SK-N-SH (cell line): ENCODE measurements around the gene CDH4. TPM values are rescaled to one million over a fixed set of nuclear protein-coding genes. Genes with fewer than 3 reads are reported as not detected.

Experiments
- CTCF ChIA-PET: fragments of 300-600, 350-600 bp; formaldehyde crosslinking; extraction: SDS; loops from one replicate; lab custom pipeline; 2021; lab: Yijun Ruan, JAX
- POLR2A ChIA-PET: fragments of 350-600 bp; sonication (Branson Sonifier 250); formaldehyde crosslinking; extraction: SDS; loops from one replicate; lab custom pipeline; 2020; ENCODE audit warnings: antibody characterized with exemption, inconsistent platforms; lab: Yijun Ruan, JAX
- DNase-seq: peaks from one replicate; pipeline ENCODE4 v3.0.0; 2012
- H2AFZ ChIP-seq: fragments of 200-600 bp; sonication (generic); 2 replicates; pipeline ENCODE4 v1.8.1; 2016; ENCODE audit warnings: antibody characterized with exemption, mild to moderate bottlenecking, low read depth
- H3F3A ChIP-seq: fragments of 200-600 bp; sonication (generic); replicated peaks from 2 replicates; pipeline ENCODE3; 2016; ENCODE audit warnings: antibody characterized with exemption, mild to moderate bottlenecking; ENCODE audit not compliant: insufficient read depth
- H3K27ac ChIP-seq, 2 experiments: fragments of 200-500 bp in 1 of 2; fragments of 200-600 bp in 1 of 2; sonication (Bioruptor generic) in 1 of 2; sonication (generic), shearing (Covaris generic) in 1 of 2; 2 replicates each; pipeline versions ENCODE4 v1.5.1 to v1.6.1; 2014 to 2016; ENCODE audit warnings: low read depth in 2 of 2, inconsistent platforms in 1 of 2, low read length in 1 of 2, mild to moderate bottlenecking in 1 of 2, mixed read lengths in 1 of 2
- H3K27me3 ChIP-seq: fragments of 200-600 bp; sonication (generic), shearing (Covaris generic); 2 replicates; pipeline ENCODE4 v1.6.1; 2016; ENCODE audit warnings: mixed run types; ENCODE audit not compliant: insufficient read depth
- H3K36me3 ChIP-seq, 2 experiments: fragments of 200-500 bp in 1 of 2; fragments of 200-600 bp in 1 of 2; sonication (Bioruptor generic) in 1 of 2; sonication (generic) in 1 of 2; replicated peaks in 1 of 2; 2 replicates each; pipeline versions ENCODE3 to v1.5.1; 2014 to 2016; ENCODE audit warnings: low read length in 1 of 2, mild to moderate bottlenecking in 1 of 2; ENCODE audit not compliant: insufficient read depth in 2 of 2, control insufficient read depth in 1 of 2
- H3K4me1 ChIP-seq, 2 experiments: fragments of 200-500 bp in 1 of 2; fragments of 200-600 bp in 1 of 2; sonication (Bioruptor generic) in 1 of 2; sonication (generic), shearing (Covaris generic) in 1 of 2; 2 replicates each; pipeline versions ENCODE4 v1.5.1 to v1.6.1; 2014 to 2016; ENCODE audit warnings: low read depth in 1 of 2, low read length in 1 of 2, mixed run types in 1 of 2; ENCODE audit not compliant: insufficient read depth in 2 of 2, control insufficient read depth in 1 of 2
- H3K4me2 ChIP-seq: fragments of 200-600 bp; sonication (generic), shearing (Covaris generic); 2 replicates; pipeline ENCODE4 v1.6.1; 2017; ENCODE audit warnings: mixed run types
- H3K4me3 ChIP-seq, 2 experiments: fragments of 200-500 bp in 1 of 2; fragments of 200-600 bp in 1 of 2; sonication (Bioruptor generic) in 1 of 2; sonication (generic), shearing (Covaris generic) in 1 of 2; 2 replicates each; pipeline versions ENCODE4 v1.5.1 to v1.8.1; 2014 to 2016; ENCODE audit warnings: low read depth in 2 of 2, inconsistent platforms in 1 of 2, low read length in 1 of 2, mild to moderate bottlenecking in 1 of 2, mixed read lengths in 1 of 2, moderate library complexity in 1 of 2
- H3K79me2 ChIP-seq: fragments of 200-600 bp; sonication (generic); 2 replicates; pipeline ENCODE4 v1.8.1; 2017; ENCODE audit warnings: mild to moderate bottlenecking; ENCODE audit not compliant: insufficient read depth
- H3K9ac ChIP-seq: fragments of 200-600 bp; sonication (generic); 2 replicates; pipeline ENCODE4 v1.6.1; 2017; ENCODE audit warnings: mixed run types
- H3K9me2 ChIP-seq: fragments of 200-600 bp; sonication (generic); 2 replicates; pipeline ENCODE4 v1.6.1; 2017; ENCODE audit warnings: mixed run types
- H3K9me3 ChIP-seq: fragments of 200-600 bp; sonication (generic); 2 replicates; pipeline ENCODE4 v1.6.1; 2017; ENCODE audit warnings: mixed run types, mild to moderate bottlenecking, moderate library complexity
- H4K20me1 ChIP-seq: fragments of 200-600 bp; sonication (generic); 2 replicates; pipeline ENCODE4 v1.6.1; 2017; ENCODE audit warnings: mild to moderate bottlenecking, mixed run types; ENCODE audit not compliant: insufficient read depth
- FOXJ3 ChIP-seq: sonication (generic); formaldehyde crosslinking; IDR thresholded peaks from 2 replicates; pipeline ENCODE4 v1.5.1; 2020; ENCODE audit warnings: mild to moderate bottlenecking, missing genetic modification reagents
- FOXM1 ChIP-seq: IDR thresholded peaks from 2 replicates; pipeline ENCODE4 v1.4.0; 2012; ENCODE audit warnings: low read depth, mild to moderate bottlenecking
- GABPA ChIP-seq: IDR thresholded peaks from 2 replicates; pipeline ENCODE4 v1.4.0; 2012; ENCODE audit warnings: low read depth, mild to moderate bottlenecking
- GATA2 ChIP-seq: sonication (generic); formaldehyde crosslinking; IDR thresholded peaks from 2 replicates; pipeline ENCODE4 v1.5.0; 2020; ENCODE audit warnings: mild to moderate bottlenecking, missing genetic modification reagents
- IRF3 ChIP-seq: fragments of 150-350 bp; IDR thresholded peaks from 2 replicates; pipeline ENCODE4 v1.6.1; 2016; ENCODE audit warnings: mild to moderate bottlenecking, low read depth, low read length
- NFIC ChIP-seq: IDR thresholded peaks from 2 replicates; pipeline ENCODE4 v1.4.0; 2012; ENCODE audit warnings: borderline replicate concordance
- NRF1 ChIP-seq: IDR thresholded peaks from 2 replicates; pipeline ENCODE4 v1.6.1; 2012; ENCODE audit warnings: low read depth, mild to moderate bottlenecking, low read length
- POLR2AphosphoS5 ChIP-seq: IDR thresholded peaks from 2 replicates; pipeline ENCODE4 v1.6.1; 2012; ENCODE audit warnings: low read depth, low read length
- RAD21 ChIP-seq: IDR thresholded peaks from 2 replicates; pipeline ENCODE4 v1.6.1; 2012; ENCODE audit warnings: mild to moderate bottlenecking, low read length
- RFX5 ChIP-seq: IDR thresholded peaks from 2 replicates; pipeline ENCODE4 v1.6.1; 2012; ENCODE audit warnings: mild to moderate bottlenecking, improper control_type of control experiment, low read length
- SMC3 ChIP-seq: IDR thresholded peaks from 2 replicates; pipeline ENCODE4 v1.6.1; 2012; ENCODE audit warnings: low read depth, low read length, improper control_type of control experiment
- TAF1 ChIP-seq: IDR thresholded peaks from 2 replicates; pipeline ENCODE4 v1.6.1; 2012; ENCODE audit warnings: low read depth, mild to moderate bottlenecking, low read length, moderate library complexity, borderline replicate concordance
- TCF12 ChIP-seq: IDR thresholded peaks from 2 replicates; pipeline ENCODE4 v1.4.0; 2012
- TEAD4 ChIP-seq: IDR thresholded peaks from 2 replicates; pipeline ENCODE4 v1.4.0; 2012; ENCODE audit warnings: mild to moderate bottlenecking, borderline replicate concordance; ENCODE audit not compliant: insufficient read depth
- USF1 ChIP-seq: IDR thresholded peaks from 2 replicates; pipeline ENCODE4 v1.4.0; 2012; ENCODE audit warnings: low read depth, borderline replicate concordance
- YY1 ChIP-seq: IDR thresholded peaks from 2 replicates; pipeline ENCODE4 v1.4.0; 2012; ENCODE audit warnings: low read depth, mild to moderate bottlenecking
- ZBTB33 ChIP-seq: IDR thresholded peaks from 2 replicates; pipeline ENCODE4 v1.4.0; 2012; ENCODE audit warnings: low read depth, borderline replicate concordance
- WGBS: methylation state at CpG from one replicate; pipeline ENCODE4 v1.1.6; 2017; ENCODE audit warnings: low lambda C conversion rate; 5-methylcytosine and 5-hydroxymethylcytosine counted together
- polyA plus RNA-seq, 3 experiments: library from polyadenylated mRNA; depleted of rRNA; stranded (reverse); fragments of >200 nt; gene quantifications; 2 replicates each; pipeline ENCODE4 v1.2.3, GENCODE V29; 2012

Gene CDH4
- polyA plus RNA-seq, 1 of the 3 experiments (the other 2 are of a cell fraction) = not detected

- TF ChIP-seq YY1 = no peak
- no peak for TF ChIP-seq FOXJ3 (CRISPR knock-in tag)
- no peak for TF ChIP-seq GABPA
- no peak for TF ChIP-seq FOXM1
- no peak for TF ChIP-seq POLR2AphosphoS5
- TF ChIP-seq TEAD4 = no peak
- TF ChIP-seq GATA2 (CRISPR knock-in tag) = no peak
- no peak for TF ChIP-seq TAF1
- TF ChIP-seq ZBTB33 = no peak
- no peak for TF ChIP-seq TCF12
- no peak for TF ChIP-seq SMC3
- no peak for TF ChIP-seq RAD21
- TF ChIP-seq RFX5 = no peak
- TF ChIP-seq IRF3 = no peak
- no peak for TF ChIP-seq USF1
- TF ChIP-seq NRF1 = no peak
- no peak for TF ChIP-seq NFIC
- 17% methylated on average over 3 of the region's 3 CpGs for WGBS
- no peaks in the 10 kb centered on the region for H3K4me1 ChIP-seq
- H3K27ac ChIP-seq = no peak overlapping the region
- no peak for DNase-seq
- no peak overlapping the region for H3K9ac ChIP-seq
- H3F3A ChIP-seq = no peaks in the 10 kb centered on the region
- no peaks in the 10 kb centered on the region for H3K9me2 ChIP-seq
- ChIA-PET CTCF (no interaction called here), POLR2A (no interaction called here)
- no peaks in the 10 kb centered on the region for H3K79me2 ChIP-seq
- no peaks in the 10 kb centered on the region for H3K27me3 ChIP-seq
- H3K4me2 ChIP-seq = no peak overlapping the region
- no peak overlapping the region for H2AFZ ChIP-seq
- peaks cover 5% of the 10 kb centered on the region; the same call in 1 of the 2 replicates for H3K9me3 ChIP-seq
- H3K36me3 ChIP-seq = no peaks in the 10 kb centered on the region
- H3K4me3 ChIP-seq = no peak overlapping the region
- H4K20me1 ChIP-seq = no peaks in the 10 kb centered on the region
Measured at GRCh38 chr20:61382194-61382593, 130.1 kb downstream of the CDH4 start.
